GM06990 (cell line): Measurements from ENCODE around the gene GDAP2.

Experiments
- DNase-seq: peaks from one replicate; pipeline ENCODE4 v3.0.0-alpha.2; 2011; ENCODE audit not compliant: insufficient read length; ENCODE audit errors: extremely low read depth
- H3K27me3 ChIP-seq: replicated peaks from 2 replicates; pipeline ENCODE4 v1.6.0; 2011; ENCODE audit warnings: low read length; ENCODE audit not compliant: control insufficient read depth, insufficient read depth
- H3K36me3 ChIP-seq: 2 replicates; pipeline ENCODE4 v1.5.1; 2011; ENCODE audit warnings: low read length; ENCODE audit not compliant: control insufficient read depth, insufficient read depth
- H3K4me3 ChIP-seq: replicated peaks from 2 replicates; pipeline ENCODE4 v1.5.1; 2011; ENCODE audit warnings: low read depth, mild to moderate bottlenecking, control low read depth, low read length
- CTCF ChIP-seq: IDR thresholded peaks from 2 replicates; pipeline ENCODE4 v1.5.1; 2011; ENCODE audit warnings: low read length, control low read depth, mild to moderate bottlenecking, inconsistent platforms; ENCODE audit not compliant: insufficient read depth, poor library complexity, severe bottlenecking

Gene GDAP2

GRCh38 chr1:117886101-117886795 lies 43.2 kb downstream of the GDAP2 start:
- peaks cover 2% of the 10 kb centered on the region for H3K36me3 ChIP-seq
- TF ChIP-seq CTCF, result no peak
- no peak for DNase-seq
- no peak overlapping the region for H3K4me3 ChIP-seq
- H3K27me3 ChIP-seq, result no peaks in the 10 kb centered on the region

GRCh38 chr1:117883616-117884015 lies 45.8 kb downstream of the GDAP2 start:
- Histone ChIP-seq H3K27me3 (no peaks in the 10 kb centered on the region), H3K36me3 (peaks cover 2% of the 10 kb centered on the region), H3K4me3 (no peak overlapping the region)
- no peak for TF ChIP-seq CTCF
- DNase-seq, result no peak

GRCh38 chr1:117879284-117879683 lies 50.1 kb downstream of the GDAP2 start:
- no peak overlapping the region for H3K4me3 ChIP-seq
- no peak for TF ChIP-seq CTCF
- no peak for DNase-seq
- peaks cover 5% of the 10 kb centered on the region for H3K36me3 ChIP-seq
- H3K27me3 ChIP-seq, result no peaks in the 10 kb centered on the region

GRCh38 chr1:117877823-117878222 lies 51.6 kb downstream of the GDAP2 start:
- no peak for TF ChIP-seq CTCF
- peaks cover 5% of the 10 kb centered on the region for H3K36me3 ChIP-seq
- no peaks in the 10 kb centered on the region for H3K27me3 ChIP-seq
- DNase-seq, result no peak
- H3K4me3 ChIP-seq, result no peak overlapping the region

GRCh38 chr1:117871013-117871412 lies 58.4 kb downstream of the GDAP2 start:
- no peak for DNase-seq

More at GRCh38 chr1:117871013-117871412, 58.4 kb downstream of the GDAP2 start:
- Histone ChIP-seq H3K4me3 (no peak overlapping the region), H3K36me3 (peaks cover under 1% of the 10 kb centered on the region), H3K27me3 (no peaks in the 10 kb centered on the region)
- TF ChIP-seq CTCF, result no peak
